Activated CD8-positive, alpha-beta T cell treated with anti-CD3 and anti-CD28 coated beads for 36 hours (primary cell): ENCODE data around the gene LCN1. TPM values are rescaled to one million over a fixed set of nuclear protein-coding genes. Genes with fewer than 3 reads are reported as not detected.

Experiments
- ATAC-seq: fragments of 200-7000 bp; cut with Tn5 transposase; one replicate; pipeline ENCODE4 v1.10.0; 2021; ENCODE audit warnings: mild to moderate bottlenecking, moderate library complexity
- CTCF ChIA-PET: fragments of 350-600 bp; sonication (Branson Sonifier 250); formaldehyde crosslinking; loops from one replicate; lab custom pipeline; 2021; ENCODE audit warnings: antibody characterized with exemption; lab: Charles Lee
- POLR2A ChIA-PET: fragments of 350-600 bp; sonication (Branson Sonifier 250); formaldehyde crosslinking; loops from one replicate; lab custom pipeline; 2021; ENCODE audit warnings: antibody characterized with exemption; lab: Charles Lee
- DNase-seq: peaks from one replicate; pipeline ENCODE4 v3.0.0-alpha.2; 2020
- H3K27ac Mint-ChIP-seq: one replicate; pipeline ENCODE4 v1.8.0; 2021; ENCODE audit warnings: mild to moderate bottlenecking, mixed read lengths
- H3K27me3 Mint-ChIP-seq: one replicate; pipeline ENCODE4 v1.8.0; 2021; ENCODE audit warnings: mixed read lengths
- H3K36me3 Mint-ChIP-seq: one replicate; pipeline ENCODE4 v1.8.0; 2021; ENCODE audit warnings: low read depth, mixed read lengths
- H3K4me1 Mint-ChIP-seq: one replicate; pipeline ENCODE4 v1.8.0; 2021; ENCODE audit warnings: low read depth, mixed read lengths
- H3K4me3 Mint-ChIP-seq: one replicate; pipeline ENCODE4 v1.8.0; 2021; ENCODE audit warnings: mild to moderate bottlenecking, moderate library complexity, mixed read lengths
- H3K9me3 Mint-ChIP-seq: one replicate; pipeline ENCODE4 v1.8.0; 2021; ENCODE audit warnings: mixed read lengths
- CTCF ChIP-seq: fragments of 200-600 bp; IDR thresholded peaks from one replicate; pipeline ENCODE4 v1.8.0; 2022; ENCODE audit warnings: antibody characterized with exemption, mild to moderate bottlenecking
- intact Hi-C: fragments of 100-400 bp; cut with micrococcal nuclease; formaldehyde crosslinking; loops from one replicate; pipeline ENCODE4 v1.10.0; 2022
- total RNA-seq, 2 experiments: library from RNA; stranded (reverse); gene quantifications; one replicate each; pipeline ENCODE4 v1.2.3, GENCODE V29; 2021

Gene LCN1
- total RNA-seq, 2 experiments from 2014 or later = not detected

- POLR2A ChIA-PET = no interaction called here
- intact Hi-C loops = no loop called here
Measured at GRCh38 chr9:135480071-135480939, 40.9 kb upstream of the LCN1 start.

GRCh38 chr9:135480940-135481310, 40.3 kb upstream of the LCN1 start:
- Mint-ChIP-seq H3K27ac (no peak overlapping the region), H3K36me3 (peaks cover 2% of the 10 kb centered on the region), H3K4me1 (peaks cover 2% of the 10 kb centered on the region), H3K4me3 (no peak overlapping the region), H3K27me3 (peaks cover 41% of the 10 kb centered on the region), H3K9me3 (no peaks in the 10 kb centered on the region)
- no peak for TF ChIP-seq CTCF
- POLR2A ChIA-PET = no interaction called here
- CTCF ChIA-PET = interaction anchor here (1.3 kb wide), 1 partner anchor 64 kb away, joined by 5 read pairs; no protein-coding TSS in a partner anchor
- ATAC-seq (no peak), DNase-seq (no peak)
- intact Hi-C loops = no loop called here

More at GRCh38 chr9:135480071-135480939, 40.9 kb upstream of the LCN1 start:
- CTCF ChIA-PET = no interaction called here
- ATAC-seq = peak; percentile 30
- H3K4me3 Mint-ChIP-seq = peak overlapping the region; percentile 24
- peaks cover 2% of the 10 kb centered on the region for H3K36me3 Mint-ChIP-seq
- H3K9me3 Mint-ChIP-seq = no peaks in the 10 kb centered on the region
- no peak for DNase-seq
- H3K27me3 Mint-ChIP-seq = peaks cover 46% of the 10 kb centered on the region
- no peak for TF ChIP-seq CTCF
- peaks cover 2% of the 10 kb centered on the region for H3K4me1 Mint-ChIP-seq
- no peak overlapping the region for H3K27ac Mint-ChIP-seq

GRCh38 chr9:135482015-135482754, 39.1 kb upstream of the LCN1 start:
- H3K9me3 Mint-ChIP-seq = no peaks in the 10 kb centered on the region
- H3K4me1 Mint-ChIP-seq = peaks cover 2% of the 10 kb centered on the region
- POLR2A ChIA-PET = no interaction called here
- DNase-seq = no peak
- no peak overlapping the region for H3K4me3 Mint-ChIP-seq
- intact Hi-C loops = no loop called here
- CTCF ChIA-PET = interaction anchor here (1.3 kb wide), 1 partner anchor 65 kb away, joined by 5 read pairs; no protein-coding TSS in a partner anchor
- peaks cover 41% of the 10 kb centered on the region for H3K27me3 Mint-ChIP-seq
- no peak for TF ChIP-seq CTCF
- H3K36me3 Mint-ChIP-seq = peaks cover 2% of the 10 kb centered on the region
- ATAC-seq = no peak
- H3K27ac Mint-ChIP-seq = no peak overlapping the region

GRCh38 chr9:135484460-135485277, 36.6 kb upstream of the LCN1 start:
- no peak for TF ChIP-seq CTCF
- no peaks in the 10 kb centered on the region for H3K4me1 Mint-ChIP-seq
- peaks cover 27% of the 10 kb centered on the region for H3K27me3 Mint-ChIP-seq
- H3K27ac Mint-ChIP-seq = no peak overlapping the region
- ChIA-PET CTCF (no interaction called here), POLR2A (interaction anchor here (0.6 to 1.0 kb wide), 2 partner anchors 13 to 488 kb away, joined by 3 read pairs; no protein-coding TSS in a partner anchor)
- H3K36me3 Mint-ChIP-seq = no peaks in the 10 kb centered on the region
- ATAC-seq (no peak), DNase-seq (no peak)
- H3K9me3 Mint-ChIP-seq = no peaks in the 10 kb centered on the region
- no peak overlapping the region for H3K4me3 Mint-ChIP-seq
- intact Hi-C loops = no loop called here
